NCI-H2107 treated with DMSO at 0.1 percent for 48 hours (cell line): ENCODE results near the gene AHSA1.
"Not testable (repeated sequence)": the region's sequence is repeated elsewhere in the genome, so short reads cannot be mapped to it uniquely, and the experiment has no call there.

ENCODE experiments used
- DNase-seq: peaks from one replicate; lab custom pipeline; 2025; ENCODE audit not compliant: unreplicated experiment; lab: John Stamatoyannopoulos, UW

AHSA1 gene

DNA sequence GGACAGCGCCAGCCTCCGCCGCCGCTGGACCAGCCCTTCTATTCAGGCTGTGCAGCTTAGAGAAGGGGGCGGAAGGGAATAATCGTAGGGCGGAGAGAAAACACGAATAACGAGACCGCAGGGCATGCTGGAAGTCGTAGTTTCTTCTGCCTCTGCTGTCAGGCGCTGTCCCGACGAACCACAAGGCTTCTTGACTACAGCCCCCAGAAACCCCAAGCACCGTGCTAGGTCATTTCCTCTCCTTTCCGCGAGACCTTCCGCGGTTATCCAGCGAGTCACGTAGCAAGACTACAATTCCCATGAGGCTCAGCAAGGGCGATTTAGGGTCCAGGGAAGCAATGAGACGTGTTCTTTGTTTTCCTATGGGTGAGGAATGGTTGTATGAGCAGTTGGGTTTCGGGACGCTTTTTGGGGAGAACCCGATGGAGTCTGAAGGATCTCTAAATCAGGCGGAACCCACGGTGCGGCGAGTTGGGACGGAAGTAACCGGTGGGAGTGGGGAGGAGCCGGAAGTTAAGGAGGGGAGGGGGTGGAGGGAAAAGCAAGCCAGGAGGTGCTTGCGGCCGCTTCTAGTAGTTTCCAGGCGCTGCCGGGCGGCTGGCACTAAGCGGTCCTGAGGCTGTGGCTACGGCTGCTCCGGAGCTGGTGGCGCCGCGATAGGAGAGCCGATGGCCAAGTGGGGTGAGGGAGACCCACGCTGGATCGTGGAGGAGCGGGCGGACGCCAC lies at the start of gene AHSA1, which contains the start of gene VIPAS39:
Gene AHSA1 (plus strand): TSS at position 572 of the 727 bp plus-strand sequence. CDS start 97 bp downstream, at position 669.
Gene VIPAS39 (minus strand): TSS at position 80 of the 727 bp plus-strand sequence. CDS start 3,499 bp downstream, outside the sequence.
- DNase-seq = peak; percentile 99

GRCh38 chr14:77409131-77409533 lies 48.8 kb upstream of the AHSA1 start:
- no peak for DNase-seq

DNA sequence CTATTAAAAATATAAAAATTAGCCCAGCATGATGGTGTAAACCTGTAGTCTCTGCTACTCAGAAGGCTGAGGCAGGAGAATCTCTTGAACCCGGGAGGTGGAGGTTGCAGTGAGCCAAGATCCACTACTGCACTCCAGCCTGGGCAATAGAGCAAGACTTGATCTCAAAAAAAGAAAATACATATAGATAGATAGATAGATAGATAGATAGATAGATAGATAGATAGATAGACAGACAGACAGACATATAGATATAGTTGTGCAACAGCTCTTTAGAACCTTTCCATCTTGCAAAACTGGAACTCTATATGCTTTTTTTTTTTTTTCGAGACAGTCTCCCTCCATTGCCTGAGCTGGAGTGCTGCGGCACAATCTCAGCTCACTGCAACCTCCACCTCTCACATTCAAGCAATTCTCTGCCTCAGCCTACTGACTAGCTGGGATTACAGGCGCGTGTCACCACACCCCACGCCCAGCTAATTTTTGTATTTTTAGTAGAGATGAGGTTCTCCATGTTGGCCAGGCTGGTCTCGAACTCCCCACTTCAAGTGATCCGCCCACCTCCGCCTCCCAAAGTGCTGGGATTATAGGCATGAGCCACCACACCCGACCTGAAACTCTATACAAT lies 42.4 kb upstream of the AHSA1 start:
- DNase-seq = not testable (repeated sequence)

GRCh38 chr14:77416098-77416497 lies 41.8 kb upstream of the AHSA1 start:
- not testable (repeated sequence) for DNase-seq

- no peak for DNase-seq
Observed at GRCh38 chr14:77416836-77417235, 41.1 kb upstream of the AHSA1 start.

GRCh38 chr14:77421201-77421600 lies 36.7 kb upstream of the AHSA1 start:
- DNase-seq = no peak

- DNase-seq = no peak
Observed at GRCh38 chr14:77423423-77423822, 34.5 kb upstream of the AHSA1 start, which contains the start of gene NOXRED1. Gene NOXRED1, minus strand, starts transcription at chr14:77423523. Its CDS starts 634 bp downstream, at chr14:77422889.

DNA sequence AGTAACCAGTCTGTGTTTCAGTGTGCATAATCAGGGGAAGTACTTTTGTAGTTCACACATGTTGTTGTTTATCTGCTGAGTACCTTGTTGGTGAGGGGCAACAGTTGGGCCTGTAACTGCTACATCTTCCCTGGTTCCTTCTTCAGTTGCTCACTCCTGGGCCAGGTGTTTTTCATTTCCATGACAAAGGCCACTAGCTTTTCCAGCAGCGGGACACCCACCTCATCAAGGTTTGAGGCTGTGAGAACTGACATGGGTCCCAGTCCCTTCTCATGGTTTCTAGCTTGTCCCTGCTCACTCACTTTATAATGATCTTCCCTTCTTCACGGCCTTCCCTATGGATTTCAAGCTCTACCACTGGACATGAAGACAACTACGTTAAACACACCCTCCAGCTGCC lies 33.0 kb upstream of the AHSA1 start:
- no peak for DNase-seq

DNA sequence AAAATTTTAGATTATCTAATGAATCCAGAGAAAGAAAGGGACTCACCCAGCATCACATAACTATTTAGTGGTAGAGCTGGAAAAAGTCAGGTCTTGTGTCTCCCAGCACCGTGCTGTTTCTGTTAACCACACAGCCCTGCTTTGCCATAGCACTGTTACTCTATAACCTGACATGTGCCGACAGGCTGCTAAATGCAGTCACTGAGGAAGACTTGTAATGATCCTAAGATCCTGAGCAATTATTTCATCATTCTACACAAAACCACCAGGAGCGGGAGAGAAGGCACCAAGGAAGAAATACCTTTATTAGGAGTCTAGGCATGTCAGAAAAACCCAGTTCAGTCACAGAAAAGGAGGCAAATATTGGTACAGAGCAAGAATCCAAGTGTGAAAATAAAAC lies 31.5 kb upstream of the AHSA1 start:
- no peak for DNase-seq

DNA sequence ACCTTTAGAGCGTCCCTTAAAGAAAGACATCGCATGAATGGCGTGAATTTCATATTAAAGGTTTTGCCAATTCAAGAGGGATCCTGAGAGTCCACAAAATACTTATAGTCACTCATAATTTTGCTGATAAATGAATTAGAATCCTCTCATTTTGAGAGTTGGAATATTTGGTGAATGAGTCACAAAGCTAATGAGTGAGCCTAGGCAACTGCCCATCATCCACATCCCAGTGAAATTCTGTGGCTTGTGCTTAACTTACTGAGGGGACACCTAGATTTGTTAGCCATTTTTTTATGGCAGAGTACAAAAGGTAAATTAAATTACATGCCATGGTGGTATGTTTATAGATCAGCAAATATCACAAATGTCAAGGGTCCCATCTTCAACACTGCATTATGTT lies 21.9 kb upstream of the AHSA1 start:
- DNase-seq = no peak

- DNase-seq = no peak
Observed at GRCh38 chr14:77438596-77438995, 19.3 kb upstream of the AHSA1 start.

- no peak for DNase-seq
Observed at GRCh38 chr14:77439861-77440260, 18.0 kb upstream of the AHSA1 start.

DNA sequence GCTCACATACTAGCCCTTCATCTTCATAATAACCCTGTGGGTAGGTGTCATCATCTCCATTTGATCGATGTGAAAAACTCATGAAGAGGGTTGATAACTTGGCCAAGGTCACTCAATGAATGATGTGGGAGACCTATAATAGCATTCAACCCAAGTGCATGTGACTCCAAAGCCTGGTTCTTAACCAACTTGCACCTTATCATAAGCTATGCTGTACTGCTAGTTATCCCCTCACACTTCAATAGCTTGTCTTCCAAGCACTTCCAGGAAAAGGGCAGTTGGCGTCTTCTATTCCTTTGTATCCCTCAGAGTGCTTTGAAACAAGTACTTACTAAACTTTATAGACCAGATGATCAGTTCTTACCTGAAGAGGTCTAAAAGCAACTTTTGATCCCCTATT lies 15.7 kb upstream of the AHSA1 start:
- DNase-seq = no peak

DNA sequence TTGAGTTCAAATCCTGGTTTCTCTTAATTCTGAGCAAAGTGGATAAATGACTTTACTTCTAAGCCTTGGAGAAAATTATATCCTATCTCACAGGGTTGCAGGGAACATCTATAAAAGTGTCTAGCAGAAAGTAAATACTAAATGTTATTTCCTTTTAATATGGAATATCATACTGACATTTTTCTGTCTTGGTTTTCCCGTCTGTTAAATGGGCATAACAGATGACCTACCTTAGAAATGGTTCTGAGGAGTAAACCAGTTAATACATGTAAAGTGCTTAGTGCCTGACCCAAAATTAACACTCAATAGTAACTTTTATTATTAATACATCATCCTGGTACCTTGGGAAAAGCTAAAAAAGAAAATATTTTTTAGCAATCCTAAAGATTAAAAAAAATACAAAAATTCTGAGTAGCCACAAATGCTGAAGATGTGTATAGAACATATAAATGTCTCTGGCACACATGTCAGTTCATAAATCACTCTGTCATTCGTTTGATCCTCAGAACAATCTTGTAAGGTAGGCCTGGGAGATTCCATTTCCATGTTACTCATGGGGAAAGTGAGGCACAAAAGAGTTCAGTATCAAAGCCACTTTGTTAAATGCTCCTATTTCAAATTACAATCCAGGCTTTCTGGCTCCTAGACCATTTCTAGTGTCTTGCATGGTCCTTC lies 1.8 kb upstream of the AHSA1 start:
- no peak for DNase-seq

GRCh38 chr14:77457115-77457521 lies 775 bp upstream of the AHSA1 start:
- peak; percentile 62 for DNase-seq

DNA sequence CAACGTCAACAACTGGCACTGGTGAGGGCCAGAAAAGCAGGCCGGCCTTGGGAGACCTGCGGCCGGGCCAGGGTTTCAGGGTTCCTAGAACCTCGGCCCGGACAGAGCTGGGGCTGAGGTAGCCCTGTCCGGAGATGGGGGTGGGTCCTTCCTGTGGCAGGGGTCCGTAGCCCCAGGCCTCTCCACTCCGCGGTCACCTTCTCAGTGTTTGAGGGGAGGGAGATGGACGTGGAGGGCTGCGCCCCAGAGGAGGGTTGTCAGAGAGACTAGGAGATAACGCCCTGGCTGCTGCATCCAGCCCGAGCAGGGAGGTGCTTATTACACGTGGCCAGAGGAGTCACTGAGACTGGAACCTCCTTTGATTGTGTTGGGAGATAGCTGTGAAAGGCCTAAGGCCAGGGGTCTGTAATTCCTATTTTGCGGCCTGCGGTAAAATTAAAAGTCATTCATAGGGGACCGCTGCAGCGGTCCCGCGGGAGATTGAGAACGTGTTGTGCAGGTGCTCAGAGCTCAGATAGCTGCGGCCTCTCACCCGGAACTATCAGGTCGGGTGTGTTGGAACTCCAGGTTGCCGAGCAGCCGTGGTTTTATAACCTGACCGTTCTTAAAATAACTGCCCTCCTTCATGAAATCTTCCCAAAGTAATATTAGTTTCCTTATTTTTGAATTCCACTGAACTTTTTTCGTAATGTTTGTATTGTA lies 507 bp downstream of the AHSA1 start:
- peak; percentile 37 for DNase-seq

- peak; percentile 47 for DNase-seq
Observed at GRCh38 chr14:77459072-77459723, 1.3 kb downstream of the AHSA1 start.

GRCh38 chr14:77467801-77468200 lies 9.9 kb downstream of the AHSA1 start:
- DNase-seq = peak; percentile 36

DNA sequence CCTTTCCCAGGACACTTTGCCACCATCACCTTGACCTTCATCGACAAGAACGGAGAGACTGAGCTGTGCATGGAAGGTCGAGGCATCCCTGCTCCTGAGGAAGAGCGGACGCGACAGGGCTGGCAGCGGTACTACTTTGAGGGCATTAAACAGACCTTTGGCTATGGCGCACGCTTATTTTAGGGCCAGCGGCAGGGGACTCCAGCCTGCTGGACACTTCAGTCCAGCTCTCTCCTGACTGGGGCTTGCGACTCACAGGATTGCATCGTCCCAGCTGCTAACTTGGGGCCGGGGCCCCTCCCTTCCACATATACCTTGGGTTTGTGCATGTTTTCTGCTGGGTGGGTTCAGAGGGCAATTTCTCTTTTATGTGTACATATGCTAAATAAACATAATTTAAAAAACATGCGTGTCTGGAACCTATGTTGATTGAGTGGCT lies 11.2 kb downstream of the AHSA1 start:
- DNase-seq = no peak

DNA sequence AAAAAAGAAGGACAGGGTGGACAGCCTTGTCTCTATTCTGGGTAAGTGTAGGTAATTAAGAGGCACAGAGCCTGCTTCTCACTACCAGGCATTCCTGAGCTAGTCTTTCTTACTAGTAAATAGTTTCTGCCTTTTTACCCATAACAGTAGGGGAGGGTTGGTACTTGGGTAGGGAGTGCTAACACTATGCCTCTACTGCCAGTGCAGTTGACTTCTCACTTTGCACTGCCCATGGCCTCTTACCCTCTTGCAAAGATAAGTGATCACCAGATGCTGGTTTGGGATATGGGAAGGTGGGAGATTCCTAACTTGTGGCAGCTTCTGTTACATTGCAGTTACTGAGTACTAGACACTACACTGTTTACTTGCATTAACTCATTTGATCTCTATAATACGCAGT lies 11.6 kb downstream of the AHSA1 start:
- no peak for DNase-seq
